ENCODE measurements around the gene NAIF1. TPM values are rescaled to one million over a fixed set of nuclear protein-coding genes. Genes with fewer than 3 reads are reported as not detected.

Gene NAIF1
- total and polyA plus RNA-seq, 10 of the 15 experiments (the other 5 are each of a cell fraction or from before 2014, with no cell fraction given): 2.4 to 14.2 (median 7.1) TPM

- BruUV-seq (replicated peaks): no TSS peak
- peak overlapping the region; percentile 87 for H3K27ac ChIP-seq (ENCODE audit: control insufficient read depth, insufficient read depth)
- ChIA-PET POLR2A (interaction anchor here (0.9 to 1.7 kb wide), 13 partner anchors 8 to 302 kb away, joined by 3 to 9 read pairs (median 4); partner anchors contain the start of genes EEIG1 and ST6GALNAC4), RAD21 (ENCODE audit: unreplicated experiment) (interaction anchor here (0.8 to 3.3 kb wide), 11 partner anchors 9 to 611 kb away, joined by 3 to 11 read pairs (median 4); no protein-coding TSS in a partner anchor), SMC1A (ENCODE audit: uncharacterized antibody, unreplicated experiment) (interaction anchor here (0.6 to 5.1 kb wide), 14 partner anchors 7 to 268 kb away, joined by 3 to 21 read pairs (median 4); no protein-coding TSS in a partner anchor), CTCF (interaction anchor here (0.7 to 5.3 kb wide), 7 partner anchors 10 to 949 kb away, joined by 3 to 33 read pairs (median 13); no protein-coding TSS in a partner anchor)
- no peaks in the 10 kb centered on the region; the same call in 2 of the 3 replicates for H3K9me3 ChIP-seq (replicated peaks; ENCODE audit: control insufficient read depth, insufficient read depth, low read length)
- H3K4me2 ChIP-seq (ENCODE audit: control insufficient read depth, insufficient read depth): peak overlapping the region; percentile 93
- peak overlapping the region; percentile 72 for H3K9ac ChIP-seq (ENCODE audit: control insufficient read depth, insufficient read depth, low read length)
- DNase-seq (ENCODE audit: low read depth, low spot score) (no peak), ATAC-seq (no peak), FAIRE-seq (no peak)
- no peak overlapping the region for H2AFZ ChIP-seq (ENCODE audit: control insufficient read depth, low read depth, low read length)
- WGBS (ENCODE audit: insufficient coverage, insufficient replicate concordance, low lambda C conversion rate, missing lambda C conversion rate): 78% methylated on average over 7 of the region's 7 CpGs
- no peaks in the 10 kb centered on the region for H3K27me3 ChIP-seq (replicated peaks in 1 of 2; ENCODE audit: control insufficient read depth in 2 of 2, insufficient read depth in 2 of 2, low read length in 1 of 2)
- H3K4me1 ChIP-seq (ENCODE audit: control insufficient read depth, insufficient read depth, low read length): peaks cover 29% of the 10 kb centered on the region
- peaks cover 83% of the 10 kb centered on the region for H3K79me2 ChIP-seq (ENCODE audit: control insufficient read depth, insufficient read depth, low read length)
- peaks cover 0 to 6% of the 10 kb centered on the region in 2 experiments; a peak in 2 of 4 replicates for H3K36me3 ChIP-seq (ENCODE audit: control insufficient read depth in 2 of 2, insufficient read depth in 2 of 2, low read length in 1 of 2)
- intact Hi-C loops (cut with micrococcal nuclease; ENCODE audit: unreplicated experiment) (no loop called here), in situ Hi-C loops (cut with MboI) (no loop called here)
- no peaks in the 10 kb centered on the region for H4K20me1 ChIP-seq (ENCODE audit: control insufficient read depth, insufficient read depth)
- H3K4me3 ChIP-seq: peak overlapping the region; percentile 56
- TF ChIP-seq ZBTB40 (IDR thresholded peaks at IDR 0.05; ENCODE audit: borderline replicate concordance): peak; percentile 28; the same call in 1 of the 2 replicates
- TF ChIP-seq CBX5 (IDR thresholded peaks at IDR 0.05; ENCODE audit: low read depth): no peak
These were observed 6.2 kb upstream of the NAIF1 start for GRCh38 chr9:128073253-128073886.
